K562 (cell line): ENCODE results near the gene FANCI. TPM values are rescaled to one million over a fixed set of nuclear protein-coding genes. Genes with fewer than 3 reads are reported as not detected.
A peak's percentile ranks its signal among the peaks of the same experiment; 100 is the strongest.

ENCODE experiments used
- CEBPG ChIP-seq, 3 experiments: fragments of 200-800 bp in 1 of 3; sonication (Bioruptor generic) in 1 of 3; sonication (generic) in 1 of 3; formaldehyde crosslinking in 1 of 3; IDR thresholded peaks in 2 of 3; conservative IDR thresholded peaks in 1 of 3; 2 replicates each; pipeline versions ENCODE4 v1.6.1 to v1.8.0; 2016 to 2022; ENCODE audit warnings: missing compliant biosample characterization in 2 of 3, missing genetic modification characterization in 2 of 3, mild to moderate bottlenecking in 1 of 3, missing genetic modification reagents in 1 of 3
- CTCF ChIP-seq, 3 experiments: IDR thresholded peaks in 2 of 3; conservative IDR thresholded peaks in 1 of 3; 2 replicates each; pipeline ENCODE4 v1.5.1; 2011 to 2012; ENCODE audit warnings: low read length in 3 of 3, mild to moderate bottlenecking in 3 of 3, control low read depth in 2 of 3, improper control_type of control experiment in 1 of 3, inconsistent platforms in 1 of 3, low read depth in 1 of 3, mixed read lengths in 1 of 3, moderate library complexity in 1 of 3; ENCODE audit not compliant: insufficient read depth in 2 of 3
- IRF9 ChIP-seq: fragments of 450-650 bp; IDR thresholded peaks from 2 replicates; pipeline ENCODE4 v1.6.1; 2016; ENCODE audit warnings: missing biosample characterization, missing genetic modification characterization
- NFIC ChIP-seq: fragments of 450-650 bp; IDR thresholded peaks from 2 replicates; pipeline ENCODE4 v1.6.1; 2017; ENCODE audit warnings: mild to moderate bottlenecking, inconsistent platforms
- RBM14 ChIP-seq: fragments of 200-400 bp; formaldehyde crosslinking; IDR thresholded peaks from 2 replicates; pipeline ENCODE4 v1.6.1; 2018; ENCODE audit warnings: low read depth, mild to moderate bottlenecking, low read length, moderate library complexity, borderline replicate concordance; ENCODE audit not compliant: insufficient read depth
- RBM15 ChIP-seq: fragments of 200-400 bp; formaldehyde crosslinking; IDR thresholded peaks from 2 replicates; pipeline ENCODE4 v1.6.1; 2018; ENCODE audit warnings: mild to moderate bottlenecking, low read length, moderate library complexity; ENCODE audit not compliant: insufficient read depth
- polyA plus RNA-seq, 8 experiments: library from polyadenylated mRNA; depleted of rRNA in 4 of 8; stranded (reverse) in 5 of 8; unstranded in 3 of 8; fragments of >200 nt; fragmentation: Nextera tagmentation in 2 of 8; fragmentation: Illumina TruSeq in 1 of 8; extraction: Ambion mirVana in 2 of 8; extraction: Trizol in 1 of 8; gene quantifications; 2 replicates each; pipeline versions ENCODE4 v1.2.1 to v1.2.3, GENCODE V29; 2011 to 2014; ENCODE audit warnings: inconsistent platforms in 1 of 8, missing spikeins in 1 of 8
- total RNA-seq, 7 experiments: library from RNA; depleted of rRNA in 6 of 7; stranded (reverse); fragments of >200 nt in 6 of 7; fragmentation: Illumina TruSeq in 2 of 7; extraction: Trizol in 2 of 7; gene quantifications; 2 replicates each; pipeline versions ENCODE4 v1.2.1 to v1.2.3, GENCODE V29; 2011 to 2021; ENCODE audit warnings: low replicate concordance in 1 of 7

Gene FANCI
- total and polyA plus RNA-seq, 9 of the 15 experiments (the other 6 are each of a cell fraction or from before 2014, with no cell fraction given): 72.1 to 165 (median 131) TPM

GRCh38 chr15:89243046-89243690, 611 bp upstream of the FANCI start (continued):
- no peak for TF ChIP-seq CTCF (IDR thresholded peaks at IDR 0.05 in 2 of 3, conservative IDR thresholded peaks at IDR 0.05 in 1 of 3; ENCODE audit: insufficient read depth in 2 of 3, low read depth in 1 of 3, low read length in 3 of 3)
- TF ChIP-seq NFIC: no peak
- TF ChIP-seq RBM14: no peak
- TF ChIP-seq RBM15: no peak
- no peak for TF ChIP-seq IRF9
- peak; percentile 80 for TF ChIP-seq CEBPG (CRISPR knock-in tag; IDR thresholded peaks at IDR 0.05)
- peak; percentile 68 to 88 for TF ChIP-seq CEBPG (tag; conservative IDR thresholded peaks at IDR 0.05 in 1 of 2, IDR thresholded peaks at IDR 0.05 in 1 of 2)
